HG02870 (cell line): Measurements from ENCODE around the gene CLOCK.
A peak's percentile ranks its signal among the peaks of the same experiment; 100 is the strongest.

Experiments used
- ATAC-seq: cut with Tn5 transposase; IDR thresholded peaks from one replicate; pipeline ENCODE4 v1.9.1; 2021; ENCODE audit warnings: mild to moderate bottlenecking, moderate library complexity; ENCODE audit not compliant: unreplicated experiment

CLOCK gene

DNA sequence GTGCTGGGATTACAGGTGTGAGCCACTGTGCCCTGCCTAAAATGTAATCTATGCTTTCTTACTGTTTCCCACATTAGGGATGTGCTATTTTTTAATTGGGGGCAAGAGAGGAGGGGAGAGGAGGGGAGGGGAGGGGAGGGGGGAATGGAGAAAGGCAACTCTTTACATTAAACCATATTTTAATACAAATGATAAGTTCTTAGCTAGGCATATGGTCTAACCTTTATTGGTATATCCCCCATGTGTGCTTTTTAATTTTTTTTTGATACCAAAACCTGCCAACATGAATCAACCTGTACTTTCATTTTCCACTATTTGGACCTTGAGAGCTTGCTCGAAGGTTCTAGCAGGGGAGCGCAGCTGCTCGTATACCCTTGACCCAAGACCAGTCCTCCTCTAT, 6.4 kb downstream of the CLOCK start:
- no peak for ATAC-seq

DNA sequence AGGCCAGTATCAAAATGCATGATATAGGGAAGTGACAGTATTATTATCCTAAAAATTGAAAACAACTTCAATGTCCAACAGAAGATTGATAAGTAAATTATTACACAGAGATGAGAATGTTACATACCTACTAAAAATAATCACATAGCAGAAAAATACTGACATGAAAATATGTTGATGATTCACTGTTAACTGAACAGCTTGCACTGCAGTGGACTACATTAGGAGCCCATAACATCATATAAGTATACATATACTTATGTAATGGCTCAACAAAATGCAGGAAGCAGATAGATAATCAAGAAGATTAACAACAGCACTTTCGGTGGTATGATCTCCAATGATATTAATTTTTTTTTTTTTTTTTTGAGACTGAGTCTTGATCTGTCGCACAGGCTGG, 7.1 kb downstream of the CLOCK start:
- ATAC-seq, result no peak

DNA sequence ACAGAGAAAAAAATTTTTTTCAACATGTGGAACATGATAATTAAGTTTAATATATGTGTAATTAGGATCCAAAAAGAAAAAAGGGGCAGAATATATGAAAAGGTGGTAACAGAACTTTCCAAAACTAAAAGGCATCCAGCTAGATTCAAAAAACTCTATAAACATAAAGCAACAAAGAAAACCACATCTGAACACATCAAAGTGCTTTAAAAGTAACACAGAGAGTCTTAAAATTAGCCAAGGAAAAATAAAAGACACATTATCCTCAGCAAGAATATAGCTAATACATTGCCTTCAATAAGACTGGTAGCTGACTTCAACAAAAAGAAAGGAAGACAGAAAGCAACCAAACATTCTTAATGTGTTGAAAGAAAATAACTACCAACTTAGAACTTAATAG, 8.2 kb downstream of the CLOCK start:
- no peak for ATAC-seq

DNA sequence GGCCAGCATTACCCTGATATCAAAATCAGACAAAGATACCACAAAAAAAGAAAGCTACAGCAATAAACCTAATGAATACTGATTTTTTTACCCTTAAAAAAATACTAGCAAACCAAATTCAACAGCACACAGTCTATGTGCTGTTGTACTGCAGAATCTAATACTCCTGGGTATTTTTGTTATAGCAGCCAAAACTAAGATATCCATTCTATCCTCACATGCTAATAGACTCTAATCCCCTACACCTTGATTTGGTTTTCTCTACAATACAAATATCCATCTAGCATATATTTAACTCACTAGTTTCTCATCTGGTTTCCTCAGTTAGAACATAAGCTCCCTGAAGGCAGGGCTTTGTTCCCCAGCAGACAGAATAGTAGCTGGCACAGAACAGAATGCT, 12.4 kb downstream of the CLOCK start:
- ATAC-seq, result no peak

DNA sequence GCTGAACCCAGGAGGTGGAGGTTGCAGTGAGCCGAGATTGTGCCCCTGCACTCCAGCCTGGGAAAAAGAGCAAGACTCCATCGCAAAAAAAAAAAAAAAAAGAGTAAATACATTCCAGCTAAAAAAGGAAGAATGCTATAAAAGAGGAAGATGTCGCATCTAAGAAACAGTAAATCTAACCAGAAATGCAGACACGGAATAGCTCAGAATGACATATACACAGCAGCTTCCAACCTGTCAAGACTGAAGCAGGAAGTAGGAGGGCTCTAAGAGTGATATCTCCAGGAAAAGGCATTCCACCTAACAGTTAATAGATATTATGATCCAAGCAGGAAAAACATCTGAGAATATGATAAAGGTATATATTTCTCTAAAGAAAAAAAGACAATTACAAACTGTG, 16.0 kb downstream of the CLOCK start:
- no peak for ATAC-seq

DNA sequence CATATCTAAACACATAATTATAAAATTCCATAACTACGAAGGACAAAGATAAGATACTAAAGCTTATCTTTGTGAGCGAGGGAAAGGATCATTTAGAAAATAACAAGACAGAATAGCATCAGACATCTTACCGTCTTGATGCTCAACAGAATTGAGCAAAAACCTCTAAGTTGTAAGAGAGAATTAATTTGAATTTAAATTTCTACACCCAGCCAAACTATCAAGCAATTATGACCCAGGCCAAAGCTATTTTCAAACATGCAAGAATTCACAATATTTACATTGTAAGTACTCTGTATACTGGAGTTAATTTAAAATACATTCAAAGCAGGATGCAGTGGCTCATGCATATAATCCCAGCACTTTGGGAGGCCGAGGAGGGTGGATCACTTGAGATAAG, 16.5 kb downstream of the CLOCK start:
- no peak for ATAC-seq

DNA sequence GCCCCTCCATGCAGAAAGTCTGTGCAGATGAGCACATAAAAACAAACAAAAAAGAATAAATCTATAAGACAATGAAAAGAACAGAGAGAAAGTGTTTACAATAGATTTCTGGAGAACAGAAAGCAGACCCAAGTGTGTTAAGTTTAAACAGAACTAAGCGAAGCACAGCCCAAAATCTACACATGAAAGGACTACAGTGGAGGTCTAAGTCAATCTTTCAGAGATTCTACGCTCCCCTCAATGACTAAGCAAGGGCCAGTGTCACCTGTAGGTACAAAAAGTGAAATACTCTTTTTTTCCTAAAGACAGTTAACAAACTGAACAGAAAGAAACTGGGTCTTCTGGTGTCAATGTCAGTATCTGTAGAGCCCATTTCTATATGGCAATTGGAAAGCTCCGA, 18.2 kb downstream of the CLOCK start:
- no peak for ATAC-seq

DNA sequence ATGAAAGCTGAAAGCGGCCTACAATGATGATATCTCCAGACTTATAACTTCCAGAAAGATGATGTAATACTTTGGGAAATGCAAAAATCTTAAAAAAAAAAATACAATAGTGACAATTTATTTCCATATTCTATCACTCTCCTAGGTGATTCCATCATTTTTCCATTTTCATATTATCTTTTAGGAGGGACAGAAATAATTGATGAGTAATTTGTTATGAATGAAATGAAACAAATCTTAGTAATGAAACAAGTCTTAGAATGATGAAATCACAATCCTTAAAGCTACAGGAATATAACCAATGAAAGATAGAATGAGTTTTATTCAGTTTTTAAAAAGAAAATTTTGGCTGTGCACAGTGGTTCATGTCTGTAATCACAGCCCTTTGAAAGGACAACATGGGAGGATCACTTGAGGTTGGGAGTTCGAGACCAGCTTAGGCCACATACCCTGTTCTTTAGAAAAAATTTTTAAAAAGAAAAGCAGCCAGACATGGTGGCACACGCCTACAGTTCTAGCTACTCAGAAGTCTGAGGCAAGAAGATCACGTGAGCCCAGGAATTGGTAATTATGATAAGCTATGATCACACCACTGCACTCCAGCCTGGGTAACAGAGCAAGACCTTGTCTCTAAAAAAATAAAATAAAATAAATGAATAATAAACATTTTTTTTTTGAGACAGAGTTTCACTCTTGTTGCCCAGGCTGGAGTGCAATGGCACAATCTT, 21.7 kb downstream of the CLOCK start:
- no peak for ATAC-seq

DNA sequence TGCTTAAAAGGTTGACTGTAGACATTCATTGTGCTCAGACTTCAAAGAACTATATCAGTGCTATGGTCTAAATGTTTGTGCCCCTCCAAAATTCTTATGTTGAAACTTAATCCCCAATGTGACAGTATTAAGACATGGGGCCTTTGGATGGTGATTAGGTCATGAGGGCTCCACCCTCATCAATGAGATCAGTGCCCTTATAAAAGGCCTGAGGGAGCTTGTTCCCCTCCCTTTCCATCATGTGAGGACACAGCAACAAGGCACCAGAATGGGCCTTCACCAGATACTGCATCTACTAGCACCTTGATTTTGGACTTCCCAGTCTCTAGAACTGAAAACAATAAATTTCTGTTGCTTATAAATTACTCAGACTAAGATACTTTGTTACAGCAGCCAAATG, 28.3 kb downstream of the CLOCK start:
- ATAC-seq, result no peak

DNA sequence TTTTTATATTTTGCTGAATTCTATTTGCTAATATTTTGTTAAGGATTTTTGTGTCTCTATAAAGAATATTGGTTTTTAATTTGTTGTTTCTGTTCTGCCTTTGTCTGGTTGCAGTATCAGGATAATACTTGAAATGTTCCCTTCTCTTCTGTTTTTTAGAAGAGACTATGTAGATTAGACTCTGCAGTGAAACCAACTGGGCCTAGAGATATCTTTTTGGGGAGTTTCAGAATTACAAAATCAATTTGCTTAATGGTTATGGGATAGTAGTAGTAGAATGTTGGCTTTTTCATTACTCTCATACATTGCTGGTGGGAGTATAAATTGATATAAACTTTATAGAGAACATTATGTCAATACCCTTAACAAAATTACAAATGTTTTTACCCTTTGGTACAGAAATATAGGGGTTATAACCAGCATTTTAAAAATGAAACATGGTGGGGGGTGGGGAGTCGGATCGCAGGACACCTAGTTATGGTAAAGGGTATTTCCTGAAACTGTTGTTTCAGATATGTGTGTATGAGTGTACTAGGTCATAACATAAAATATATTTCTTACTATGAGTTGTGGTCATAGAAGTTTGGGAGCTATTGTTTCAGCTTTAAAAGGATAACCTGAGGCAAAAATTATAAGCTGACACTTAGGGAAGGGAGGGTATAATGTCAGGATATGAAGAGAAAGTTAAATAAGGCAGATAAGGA, 29.0 kb downstream of the CLOCK start:
- peak; percentile 85 for ATAC-seq

DNA sequence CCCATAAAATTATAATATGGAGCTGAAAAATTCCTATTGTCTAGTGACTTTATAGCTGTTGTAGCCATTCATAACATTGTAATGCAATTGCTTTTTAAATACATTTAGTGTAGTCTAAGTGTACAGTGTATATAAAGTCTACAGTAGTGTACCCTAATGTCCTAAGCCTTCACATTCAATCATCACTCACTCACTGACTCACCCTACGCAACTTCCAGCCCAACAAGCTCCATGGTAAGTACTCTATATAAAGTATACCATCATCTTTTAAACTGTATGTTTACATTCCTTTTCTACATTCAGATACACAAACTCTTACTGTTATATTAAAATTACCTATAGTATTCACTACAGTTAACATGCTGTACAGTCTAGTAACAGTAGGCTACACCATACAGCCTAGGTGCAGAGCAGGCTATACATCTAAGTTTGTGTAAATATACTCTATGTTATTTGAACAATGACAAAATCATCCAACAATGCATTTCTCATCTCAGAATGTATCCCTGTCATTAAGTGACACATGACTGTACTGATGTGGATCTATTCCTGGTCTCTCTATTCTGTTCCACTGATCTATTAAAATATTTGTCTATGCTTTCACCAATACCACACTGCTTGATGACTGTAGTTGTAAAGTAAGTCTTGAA, 33.7 kb downstream of the CLOCK start:
- ATAC-seq, result no peak

DNA sequence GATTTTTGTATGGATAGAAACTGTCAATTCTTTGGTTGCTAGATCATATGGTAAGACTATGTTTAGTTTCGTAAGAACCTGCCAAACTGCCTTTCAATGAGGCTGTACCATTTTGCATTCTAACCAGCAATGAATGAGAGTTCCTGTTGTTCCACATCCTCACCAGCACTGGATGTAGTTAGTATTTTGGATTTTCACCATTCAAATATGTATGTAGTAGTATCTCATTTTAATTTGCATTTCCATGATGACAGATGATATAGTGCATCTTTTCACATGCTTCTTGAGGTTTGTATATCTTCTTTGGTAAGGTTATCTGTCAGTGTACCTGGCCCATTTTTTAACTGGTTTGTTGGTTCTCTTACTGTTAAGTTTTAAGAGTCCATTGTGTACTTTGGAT, 34.6 kb downstream of the CLOCK start:
- no peak for ATAC-seq

DNA sequence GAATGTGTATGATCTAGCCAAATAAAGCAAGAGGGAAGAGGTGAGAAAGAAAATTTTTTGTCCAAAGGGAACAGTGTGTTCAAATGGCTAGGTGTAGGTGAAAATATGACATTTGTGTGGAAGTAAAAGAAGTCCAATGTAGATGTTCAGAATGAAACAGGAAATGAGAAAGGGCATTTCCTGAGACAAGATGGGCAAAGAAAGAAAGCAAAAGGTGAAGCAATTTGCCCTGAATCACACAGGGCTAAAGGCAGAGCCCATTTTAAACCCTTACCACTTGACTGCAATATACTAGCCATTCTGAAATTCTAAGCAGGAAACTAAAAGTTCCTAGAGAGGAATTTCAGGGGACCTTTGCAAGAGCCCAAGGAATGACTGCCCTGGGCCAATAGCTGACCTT, 36.0 kb downstream of the CLOCK start:
- no peak for ATAC-seq

DNA sequence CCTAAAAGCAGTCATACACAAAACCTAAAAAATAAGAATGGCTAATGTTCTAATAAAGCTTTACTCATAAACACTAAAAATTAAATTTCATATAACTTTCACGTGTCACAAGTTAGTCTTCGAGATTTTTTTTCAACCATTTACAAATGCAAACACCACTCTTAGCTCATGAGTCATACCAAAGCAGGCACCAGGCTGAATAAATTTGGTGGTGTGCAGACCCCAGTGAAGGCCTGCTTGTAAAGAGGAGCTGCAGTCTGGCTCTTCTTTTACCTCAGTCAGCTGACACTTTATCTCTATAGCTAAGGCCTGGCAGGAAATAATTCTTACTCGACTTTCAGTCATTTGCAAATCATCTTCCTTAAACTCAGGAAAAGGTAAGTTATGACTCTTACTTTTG, 37.4 kb downstream of the CLOCK start:
- ATAC-seq, result no peak

DNA sequence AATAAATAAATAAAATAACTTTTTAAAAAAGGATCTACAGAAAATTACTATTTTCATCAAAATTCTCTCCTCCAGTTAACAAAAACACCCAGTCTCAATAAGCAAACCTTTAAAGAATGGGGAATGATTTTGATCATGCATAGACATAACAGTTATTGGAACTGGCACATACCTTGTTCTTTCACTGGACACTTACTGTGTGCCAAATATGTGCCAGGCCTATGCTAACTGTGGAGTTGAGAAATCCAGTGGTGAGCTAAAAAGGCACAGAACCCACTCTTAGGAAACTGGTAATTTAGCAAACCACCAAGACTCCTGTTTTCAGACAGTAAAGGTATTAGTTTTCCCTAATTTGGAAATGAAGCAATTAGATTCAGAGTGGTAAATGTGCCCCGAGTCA, 39.1 kb downstream of the CLOCK start:
- ATAC-seq, result no peak

DNA sequence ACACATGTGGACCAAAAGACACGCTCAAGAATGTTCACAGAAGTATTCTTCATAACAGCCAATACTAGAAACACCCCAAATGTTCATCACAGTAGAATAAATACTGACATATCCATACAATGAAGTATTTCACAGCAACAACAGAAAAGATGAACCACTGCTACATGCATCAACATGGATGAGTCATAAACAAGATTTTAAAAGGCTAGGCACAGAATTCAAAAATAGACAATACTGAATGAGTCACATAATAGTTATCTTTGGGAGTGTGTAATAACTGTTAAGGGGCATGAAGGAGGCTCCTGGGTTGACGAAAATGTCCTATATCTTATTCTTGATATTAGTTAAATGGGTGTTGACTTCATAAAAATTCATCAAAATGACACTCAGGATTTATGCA, 43.5 kb downstream of the CLOCK start:
- no peak for ATAC-seq

DNA sequence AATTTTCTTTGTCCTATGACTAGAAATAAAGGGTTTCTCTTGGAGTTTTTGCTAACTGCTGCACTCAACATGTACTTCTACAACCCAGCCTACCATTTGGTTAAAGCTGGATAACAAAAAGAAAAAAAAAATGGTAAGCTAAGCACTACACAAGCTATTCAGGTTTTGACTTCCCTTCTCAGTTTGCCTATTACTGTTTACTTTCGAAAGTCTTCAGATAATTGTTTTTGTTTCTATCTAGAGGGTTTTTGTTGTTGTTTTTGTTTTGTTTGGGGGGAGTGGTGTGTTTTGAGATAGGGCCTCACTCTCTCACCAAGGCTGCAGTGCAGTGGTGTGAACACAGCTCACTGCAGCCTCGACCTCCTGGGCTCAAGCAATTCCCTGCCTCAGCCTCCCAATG, 46.6 kb downstream of the CLOCK start:
- peak; percentile 66 for ATAC-seq

DNA sequence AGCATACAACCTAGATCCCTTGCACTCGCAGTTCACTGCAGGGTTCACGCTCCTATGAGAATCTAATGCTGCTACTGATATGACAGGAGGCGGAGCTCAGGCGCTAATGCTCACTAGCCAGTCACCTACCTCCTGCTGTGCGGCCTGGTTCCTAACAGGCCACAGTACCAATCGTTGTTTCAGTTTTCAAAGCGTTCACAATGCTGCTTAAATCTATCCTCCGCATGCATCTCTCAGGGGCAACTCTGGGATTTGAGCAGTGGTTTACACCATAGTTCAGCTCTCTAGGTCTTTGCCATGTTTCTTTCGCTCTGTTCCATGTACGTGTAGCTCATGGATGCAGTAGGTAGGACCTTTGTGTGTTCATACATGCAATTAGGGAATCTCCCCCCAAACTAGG, 47.2 kb downstream of the CLOCK start:
- no peak for ATAC-seq

DNA sequence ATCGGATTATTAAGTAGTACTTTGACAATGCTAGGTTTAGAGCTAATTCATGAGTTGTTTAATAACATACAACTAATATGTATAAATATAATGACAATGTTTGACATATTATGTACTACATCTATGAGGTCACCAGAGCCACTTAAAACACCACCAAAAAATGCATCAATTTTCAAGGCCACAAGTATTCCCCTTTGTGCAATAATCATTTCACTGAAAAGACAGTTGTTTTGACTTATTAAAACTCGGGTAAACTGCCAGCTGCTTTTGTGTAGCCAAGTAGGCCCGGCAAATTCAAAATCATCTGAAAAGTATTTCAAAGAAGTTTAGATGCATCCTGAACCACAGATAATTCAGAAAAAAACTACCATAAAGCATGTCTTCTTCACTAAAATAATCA, 48.7 kb downstream of the CLOCK start:
- ATAC-seq, result no peak

DNA sequence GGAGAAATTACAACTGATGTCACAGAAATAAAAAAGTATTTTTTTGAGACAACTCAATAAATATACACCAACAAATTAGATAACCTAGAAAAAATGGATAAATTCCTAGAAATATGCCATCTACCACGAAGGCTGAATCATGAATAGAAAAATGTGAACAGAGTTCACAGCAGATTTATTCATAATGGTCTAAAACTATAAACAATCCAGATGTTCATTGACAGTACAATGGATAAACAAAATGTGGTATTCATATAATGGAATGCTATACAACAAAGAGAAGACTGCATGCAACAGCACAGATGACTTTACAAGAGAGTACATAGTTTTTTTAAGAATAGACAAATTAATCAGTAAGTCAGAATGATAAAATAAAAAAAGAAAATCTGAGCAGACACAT, 55.2 kb downstream of the CLOCK start:
- no peak for ATAC-seq

DNA sequence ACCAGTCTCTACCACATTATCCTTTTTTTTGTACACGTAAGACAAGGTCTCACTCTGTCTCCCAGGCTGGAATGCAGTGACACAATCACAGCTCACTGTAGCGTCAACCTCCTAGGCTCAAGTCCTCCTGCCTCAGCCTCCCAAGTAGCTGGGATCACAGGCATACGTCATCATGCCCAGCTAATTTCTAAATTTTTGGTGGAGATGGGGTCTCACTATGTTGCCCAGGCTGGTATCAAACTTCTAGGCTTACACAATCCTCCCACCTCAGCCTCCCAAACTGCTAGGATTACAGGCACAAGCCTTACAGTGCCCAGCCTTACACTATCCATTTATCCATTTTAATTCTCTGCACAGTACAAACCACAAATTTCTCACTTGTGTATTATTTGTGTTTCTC, 58.0 kb downstream of the CLOCK start:
- no peak for ATAC-seq

DNA sequence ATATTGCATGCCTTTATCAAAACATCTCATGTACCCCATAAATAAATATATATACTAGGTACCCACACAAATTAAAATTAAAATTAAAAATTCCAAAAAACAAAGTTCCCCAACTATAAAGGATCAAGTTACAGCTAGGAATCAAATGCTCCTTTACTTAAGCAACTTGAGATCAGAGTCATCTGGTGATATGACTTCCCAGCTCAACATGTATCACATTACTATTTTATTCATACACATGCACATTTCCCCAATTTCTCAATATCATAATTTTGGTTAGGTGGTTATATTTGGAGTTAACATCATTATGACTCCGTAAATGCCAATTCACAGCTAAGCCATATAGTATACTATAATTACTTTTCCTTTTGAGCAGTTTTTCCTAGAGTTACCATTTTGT, 60.9 kb downstream of the CLOCK start:
- ATAC-seq, result no peak
